ENCODE measurements around the gene PTPRM. TPM values are rescaled to one million over a fixed set of nuclear protein-coding genes. Genes with fewer than 3 reads are reported as not detected.

Gene PTPRM
- total RNA-seq, 1 donor from 2014 or later, result 63.2 TPM

DNA sequence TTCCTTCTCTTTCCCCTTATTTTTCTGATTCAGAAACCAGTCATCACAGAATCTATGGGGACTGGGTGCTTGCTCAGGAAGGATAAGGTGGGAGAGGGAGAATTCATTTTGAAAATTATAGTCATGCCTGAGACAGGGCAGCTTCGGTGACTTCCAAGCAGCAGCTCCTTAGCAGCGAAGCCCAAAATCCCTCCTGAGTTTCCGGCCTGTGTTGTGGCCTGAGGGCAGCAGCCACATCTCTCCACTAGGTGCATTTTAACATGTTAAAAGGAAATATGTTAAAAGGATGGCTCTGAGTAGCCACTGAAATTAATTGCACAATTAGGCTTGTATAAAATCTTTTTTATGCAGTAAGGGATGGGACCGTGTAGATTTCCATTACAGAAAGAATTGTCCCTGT is 835.1 kb downstream of the PTPRM start:
- DNase-seq (ENCODE audit: low read depth), result no peak
- TF ChIP-seq, protein P1, sequence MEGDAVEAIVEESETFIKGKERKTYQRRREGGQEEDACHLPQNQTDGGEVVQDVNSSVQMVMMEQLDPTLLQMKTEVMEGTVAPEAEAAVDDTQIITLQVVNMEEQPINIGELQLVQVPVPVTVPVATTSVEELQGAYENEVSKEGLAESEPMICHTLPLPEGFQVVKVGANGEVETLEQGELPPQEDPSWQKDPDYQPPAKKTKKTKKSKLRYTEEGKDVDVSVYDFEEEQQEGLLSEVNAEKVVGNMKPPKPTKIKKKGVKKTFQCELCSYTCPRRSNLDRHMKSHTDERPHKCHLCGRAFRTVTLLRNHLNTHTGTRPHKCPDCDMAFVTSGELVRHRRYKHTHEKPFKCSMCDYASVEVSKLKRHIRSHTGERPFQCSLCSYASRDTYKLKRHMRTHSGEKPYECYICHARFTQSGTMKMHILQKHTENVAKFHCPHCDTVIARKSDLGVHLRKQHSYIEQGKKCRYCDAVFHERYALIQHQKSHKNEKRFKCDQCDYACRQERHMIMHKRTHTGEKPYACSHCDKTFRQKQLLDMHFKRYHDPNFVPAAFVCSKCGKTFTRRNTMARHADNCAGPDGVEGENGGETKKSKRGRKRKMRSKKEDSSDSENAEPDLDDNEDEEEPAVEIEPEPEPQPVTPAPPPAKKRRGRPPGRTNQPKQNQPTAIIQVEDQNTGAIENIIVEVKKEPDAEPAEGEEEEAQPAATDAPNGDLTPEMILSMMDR (conservative IDR thresholded peaks at IDR 0.05; ENCODE audit: low read depth, low read length), result no peak
- H3K4me3 ChIP-seq (ENCODE audit: low read depth, low read length), result no peak overlapping the region

DNA sequence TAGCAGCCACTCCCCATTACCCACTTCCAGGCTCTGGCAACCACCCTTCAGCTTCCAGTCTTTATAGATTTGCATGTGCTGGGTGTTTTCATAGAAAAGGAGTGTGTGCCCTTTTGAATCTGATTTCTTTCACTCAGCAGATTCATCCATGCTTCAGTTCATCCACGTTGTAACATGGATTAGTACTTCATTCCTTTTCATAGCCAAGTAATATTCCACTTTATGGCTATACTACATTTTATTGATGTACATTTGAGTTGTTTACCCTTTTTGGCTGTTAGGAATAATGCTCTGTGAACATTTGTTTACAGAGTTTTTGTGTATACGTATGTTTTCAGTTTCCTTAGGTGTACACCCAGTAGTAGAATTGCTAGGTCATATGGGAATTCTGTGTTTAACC is 836.6 kb downstream of the PTPRM start:
- no peak overlapping the region for H3K4me3 ChIP-seq (ENCODE audit: low read depth, low read length)
- TF ChIP-seq, protein P1 (conservative IDR thresholded peaks at IDR 0.05; ENCODE audit: low read depth, low read length), result no peak
- DNase-seq (ENCODE audit: low read depth), result no peak

DNA sequence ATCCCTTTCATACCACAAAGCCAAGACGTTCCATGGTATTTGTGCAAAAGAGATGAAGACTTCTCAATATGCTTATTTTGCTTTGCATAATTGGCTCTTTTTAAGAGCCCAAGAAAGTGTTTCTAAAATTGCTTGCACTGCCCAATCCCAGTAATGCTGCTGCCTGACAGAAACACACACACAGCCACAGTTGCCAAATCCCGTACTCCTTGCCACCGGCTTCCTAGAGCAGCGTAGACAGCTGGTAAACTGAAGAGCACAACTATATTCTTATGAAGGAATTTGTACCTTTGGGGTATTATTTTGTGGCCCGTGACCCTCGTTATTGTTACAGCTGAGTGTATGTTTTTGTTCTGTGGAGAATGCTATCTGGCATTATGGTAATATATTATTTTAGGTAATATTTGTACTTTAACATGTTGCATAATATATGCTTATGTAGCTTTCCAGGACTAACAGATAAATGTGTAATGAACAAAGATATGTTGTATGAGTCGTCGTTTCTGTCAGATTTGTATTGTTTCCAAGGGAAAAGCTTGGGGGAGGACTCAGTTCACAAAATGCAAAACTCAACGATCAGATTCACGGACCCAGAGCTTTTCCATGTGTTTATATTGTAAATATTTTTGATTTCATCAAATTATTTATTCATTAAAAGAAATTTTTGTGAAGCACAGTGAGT is 839.2 kb downstream of the PTPRM start:
- DNase-seq (ENCODE audit: low read depth), result no peak
- TF ChIP-seq, protein P1 (conservative IDR thresholded peaks at IDR 0.05; ENCODE audit: low read depth, low read length), result no peak
- no peak overlapping the region for H3K4me3 ChIP-seq (ENCODE audit: low read depth, low read length)

DNA sequence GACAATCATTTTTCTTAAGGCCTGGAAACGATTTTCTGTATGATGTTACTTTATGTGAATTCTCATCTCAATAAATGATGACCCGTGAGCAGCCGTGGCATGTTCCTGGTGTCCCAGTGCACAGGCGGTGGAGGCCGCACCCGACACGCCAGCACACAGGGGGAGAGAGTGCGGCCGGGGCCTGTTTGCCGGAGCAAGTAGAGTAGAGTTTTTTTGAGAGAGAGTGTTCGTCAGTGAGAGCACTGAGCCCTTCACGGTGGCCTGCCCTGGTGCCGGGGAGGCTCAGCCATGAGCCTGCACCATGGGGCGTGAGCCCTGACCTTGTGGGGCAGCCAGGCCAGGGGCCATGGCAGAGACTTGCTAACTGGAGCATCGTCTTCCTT is 839.7 kb downstream of the PTPRM start:
- no peak for DNase-seq (ENCODE audit: low read depth)
- TF ChIP-seq, protein P1 (conservative IDR thresholded peaks at IDR 0.05; ENCODE audit: low read depth, low read length), result no peak
- no peak overlapping the region for H3K4me3 ChIP-seq (ENCODE audit: low read depth, low read length)

DNA sequence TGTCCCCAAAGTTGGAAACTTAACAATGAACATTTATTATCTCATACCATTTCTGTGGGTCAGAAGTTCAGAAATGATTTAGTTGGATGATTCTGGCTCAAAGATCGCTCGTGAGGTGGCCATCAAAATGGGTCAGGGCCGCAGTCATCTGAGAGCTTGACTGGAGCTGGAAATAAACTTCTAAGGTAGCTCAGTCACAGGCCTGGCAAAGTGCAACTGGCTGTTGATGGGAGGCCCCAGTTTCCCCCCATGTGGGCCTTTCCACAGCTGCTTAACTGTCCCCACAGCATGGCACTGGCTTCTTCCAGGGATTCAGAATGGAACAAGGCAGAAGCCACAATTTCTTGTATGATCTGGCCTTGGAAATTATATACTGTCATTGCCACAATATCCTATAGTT is 842.0 kb downstream of the PTPRM start:
- no peak for DNase-seq (ENCODE audit: low read depth)
- no peak overlapping the region for H3K4me3 ChIP-seq (ENCODE audit: low read depth, low read length)
- TF ChIP-seq, protein P1 (conservative IDR thresholded peaks at IDR 0.05; ENCODE audit: low read depth, low read length), result no peak

DNA sequence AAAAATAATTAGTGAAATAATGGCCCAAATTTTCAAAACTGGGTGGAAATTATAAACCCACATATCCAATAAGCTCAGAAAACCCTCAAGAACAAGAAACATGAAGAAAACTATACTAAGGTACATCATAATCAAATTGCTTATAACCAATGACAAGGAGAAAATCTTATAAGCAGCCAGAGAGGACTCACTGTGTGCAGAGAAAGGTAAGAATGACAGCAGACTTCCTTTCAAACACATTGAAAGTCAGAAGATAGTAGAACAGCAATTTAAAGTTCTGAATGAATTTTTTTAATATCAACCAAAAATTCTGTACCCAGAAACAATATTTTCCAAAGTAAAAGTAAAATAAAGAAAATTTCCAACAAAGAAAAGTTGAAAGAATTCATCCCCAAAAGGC is 844.4 kb downstream of the PTPRM start:
- DNase-seq (ENCODE audit: low read depth), result no peak
- no peak overlapping the region for H3K4me3 ChIP-seq (ENCODE audit: low read depth, low read length)
- TF ChIP-seq, protein P1 (conservative IDR thresholded peaks at IDR 0.05; ENCODE audit: low read depth, low read length), result no peak

DNA sequence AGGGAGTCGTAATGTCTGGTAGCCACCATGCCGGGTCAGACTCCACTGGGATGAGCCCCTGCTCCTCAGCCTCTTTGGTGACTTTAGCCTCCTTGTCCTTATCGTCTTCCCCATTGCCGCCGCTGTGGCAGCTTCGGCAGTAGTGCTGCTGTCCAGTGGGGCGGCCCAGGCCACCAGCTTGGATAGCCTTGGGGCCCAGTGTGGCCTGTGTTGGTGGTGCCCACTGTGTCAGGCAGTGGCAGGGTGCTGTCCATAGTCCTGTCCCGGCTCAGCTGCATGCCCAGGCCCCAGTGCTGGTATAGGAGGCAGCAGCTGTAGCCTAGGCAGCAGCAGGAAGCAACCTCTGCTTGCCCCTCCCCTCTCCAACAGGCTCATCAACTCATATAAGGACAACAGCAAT is 845.0 kb downstream of the PTPRM start:
- TF ChIP-seq, protein P1 (conservative IDR thresholded peaks at IDR 0.05; ENCODE audit: low read depth, low read length), result no peak
- H3K4me3 ChIP-seq (ENCODE audit: low read depth, low read length), result no peak overlapping the region
- no peak for DNase-seq (ENCODE audit: low read depth)
